ENCODE results near the gene AMHR2.
"Not testable (repeated sequence)": the region's sequence is repeated elsewhere in the genome, so short reads cannot be mapped to it uniquely, and the experiment has no call there.

AMHR2 gene

DNA sequence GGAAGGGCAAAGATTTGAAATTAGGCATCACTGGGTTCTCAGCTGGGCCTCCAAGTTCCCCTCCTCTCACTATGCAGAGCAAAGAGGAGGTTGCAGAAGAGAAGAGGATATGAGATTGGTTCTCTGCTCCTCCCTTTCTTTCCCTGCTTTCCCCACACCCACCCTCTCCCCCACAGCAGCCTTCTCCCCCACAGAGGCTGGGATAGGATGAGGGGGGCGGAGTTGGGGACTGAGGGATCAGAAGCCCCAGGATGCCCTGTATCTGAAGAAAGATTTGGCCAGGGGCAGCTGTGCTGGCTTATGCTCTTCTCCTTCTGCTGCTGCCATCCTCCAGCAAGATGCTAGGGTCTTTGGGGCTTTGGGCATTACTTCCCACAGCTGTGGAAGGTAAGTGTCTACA is at the start of gene AMHR2:
Gene AMHR2, plus strand, starts transcription at position 259 of the 400 bp plus-strand sequence. Its CDS starts 80 bp downstream, at position 339.
- peak; percentile 61 for DNase-seq (ENCODE audit: low spot score)

DNA sequence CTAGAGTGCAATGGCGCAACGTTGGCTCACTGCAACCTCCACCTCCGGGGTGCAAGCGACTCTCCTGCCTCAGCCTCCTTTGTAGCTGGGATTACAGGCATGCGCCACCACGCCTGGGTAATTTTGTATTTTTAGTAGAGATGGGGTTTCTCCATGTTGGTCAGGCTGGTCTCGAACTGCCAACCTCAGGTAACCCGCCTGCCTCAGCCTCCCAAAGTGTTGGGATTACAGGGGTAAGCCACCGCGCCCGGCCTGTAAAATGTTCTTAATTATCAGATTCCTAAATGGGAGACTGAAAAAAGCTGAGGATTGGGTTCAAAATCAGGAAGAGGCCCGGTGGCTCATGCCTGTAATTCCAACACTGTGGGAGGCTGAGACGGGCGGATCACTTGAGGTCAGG is 49.4 kb upstream of the AMHR2 start:
- DNase-seq (ENCODE audit: low spot score) = not testable (repeated sequence)

DNA sequence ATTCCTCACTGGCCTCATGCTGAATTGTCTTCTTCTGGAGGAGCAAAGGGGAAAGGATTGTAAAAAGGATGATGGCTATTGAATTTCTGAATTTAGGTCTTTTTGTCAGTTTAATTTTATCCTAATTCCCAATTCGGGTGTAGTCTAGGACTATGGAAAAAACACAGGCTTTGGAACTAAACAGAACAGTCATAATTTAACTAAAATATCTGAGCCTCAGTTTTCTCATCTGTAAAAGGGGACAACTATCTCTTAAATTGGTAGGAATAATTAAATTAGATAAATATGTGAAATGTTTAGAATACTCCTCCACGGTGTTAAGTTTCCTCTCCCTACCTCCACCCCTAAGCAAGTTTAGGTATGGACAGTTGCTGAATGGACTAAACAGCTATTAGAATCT is 46.9 kb upstream of the AMHR2 start:
- no peak for DNase-seq (ENCODE audit: low spot score)

DNA sequence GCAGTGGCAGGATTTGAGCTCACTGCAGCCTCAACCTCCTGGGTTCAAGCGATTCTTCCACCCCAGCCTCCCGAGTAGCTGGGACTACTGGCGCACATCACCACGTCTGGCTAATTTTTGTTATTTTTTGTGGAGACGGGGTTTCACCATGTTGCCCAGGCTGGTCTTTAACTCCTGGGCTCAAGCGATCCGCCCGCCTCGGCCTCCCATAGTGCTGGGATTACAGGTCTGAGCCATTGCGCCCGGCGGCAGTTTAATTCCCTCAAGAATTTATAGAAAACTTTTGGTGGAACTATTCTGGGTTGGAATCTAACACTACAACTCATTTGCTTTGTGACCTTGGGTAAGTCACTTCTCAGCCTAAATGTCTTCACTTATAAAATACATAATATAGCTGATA is 45.4 kb upstream of the AMHR2 start:
- DNase-seq (ENCODE audit: low spot score) = no peak

DNA sequence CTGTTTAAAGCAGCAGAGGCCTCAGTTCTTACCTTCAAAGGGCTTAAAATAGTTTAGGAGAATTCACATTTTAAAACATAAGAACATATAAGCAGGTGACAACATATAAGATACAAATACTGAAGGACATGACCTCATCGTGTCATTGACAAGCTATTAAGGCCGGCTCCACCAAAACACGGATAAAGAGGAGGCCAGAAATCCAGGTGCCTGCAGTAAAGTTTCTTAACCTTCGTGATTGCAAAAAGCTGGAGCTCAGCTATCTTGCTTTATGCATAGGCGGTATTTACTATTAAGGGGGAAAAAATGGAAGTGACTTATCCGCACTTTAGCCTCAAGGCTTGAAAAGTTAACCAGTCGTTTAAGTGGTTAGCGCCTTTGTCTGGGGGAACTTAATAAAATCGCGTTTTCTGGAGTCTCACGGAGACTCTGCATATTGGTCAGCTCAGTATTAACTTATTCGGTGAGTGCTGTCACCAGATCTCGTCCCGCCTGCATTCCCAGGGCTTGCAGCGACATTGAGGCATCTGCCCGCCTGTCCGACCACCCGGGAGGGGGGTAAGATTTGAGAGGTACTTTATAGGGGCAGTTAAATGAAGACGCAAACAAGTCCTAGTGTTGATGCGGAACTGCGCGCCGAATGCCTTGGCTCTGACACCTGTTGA is 44.8 kb upstream of the AMHR2 start:
- DNase-seq (ENCODE audit: low spot score) = no peak

DNA sequence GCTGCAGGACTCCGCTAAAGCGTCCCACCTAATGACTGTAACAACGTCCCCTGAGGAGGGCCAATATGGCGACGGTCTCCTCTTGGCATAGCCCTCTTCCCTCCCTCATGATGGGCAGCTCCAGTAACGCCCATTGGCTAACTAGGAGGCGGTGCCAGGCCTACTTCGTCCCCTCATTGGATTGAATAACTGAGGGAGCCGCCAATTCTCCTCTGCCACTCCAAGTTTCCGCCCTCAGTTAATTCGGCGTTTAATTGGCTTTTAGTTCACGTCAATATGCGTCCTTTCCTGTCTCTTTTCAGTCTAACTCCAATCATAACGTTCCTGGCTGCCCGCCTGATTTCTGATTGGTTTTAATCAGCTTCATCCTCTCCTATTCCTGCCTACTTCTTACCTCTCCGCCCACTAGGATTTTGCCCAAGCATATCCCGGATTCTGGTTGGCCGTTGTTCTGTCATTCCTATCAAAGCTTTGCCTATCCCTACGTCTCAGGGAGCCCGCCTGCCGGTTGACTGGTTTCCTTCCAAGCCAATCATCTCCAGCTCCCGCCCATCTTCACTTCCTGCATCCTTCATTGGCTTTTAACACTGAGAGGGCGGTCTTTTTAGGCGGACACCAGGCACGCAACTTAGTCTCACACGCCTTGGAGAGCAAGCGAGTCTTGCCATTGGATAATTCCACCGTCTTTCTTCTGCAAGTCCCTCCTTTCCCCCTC is 44.1 kb upstream of the AMHR2 start:
- peak; percentile 100 for DNase-seq (ENCODE audit: low spot score)

DNA sequence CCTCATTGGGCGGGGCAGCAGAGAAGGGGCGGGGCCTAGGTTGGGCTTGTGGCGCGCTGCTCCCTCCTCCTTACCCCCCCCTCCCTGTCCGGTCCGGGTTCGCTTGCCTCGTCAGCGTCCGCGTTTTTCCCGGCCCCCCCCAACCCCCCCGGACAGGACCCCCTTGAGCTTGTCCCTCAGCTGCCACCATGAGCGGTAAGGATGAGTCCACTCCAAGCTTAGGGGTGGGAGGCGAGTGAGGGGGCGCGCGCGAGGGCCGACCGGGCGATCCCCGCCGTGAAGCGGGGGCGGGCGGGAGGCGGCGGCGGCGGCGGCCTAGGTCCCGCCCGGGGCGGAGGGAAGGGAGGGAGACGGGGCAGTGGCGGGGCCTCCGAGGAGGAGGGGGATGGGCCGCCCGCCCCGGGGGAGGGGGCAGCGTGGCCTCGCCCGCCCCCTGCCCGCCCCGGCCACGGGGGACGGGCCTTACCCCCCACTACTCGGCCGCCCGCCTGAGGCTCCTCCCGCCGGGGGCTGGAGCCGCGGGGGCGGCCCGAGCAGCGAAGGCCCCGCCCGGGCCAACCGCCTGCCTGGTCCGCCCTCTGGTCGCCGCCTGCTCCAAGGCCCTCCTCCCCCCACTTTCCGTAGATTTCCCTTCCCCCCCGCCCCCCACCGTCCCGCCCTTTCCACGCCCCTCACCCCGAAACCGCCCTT is 43.4 kb upstream of the AMHR2 start, which contains the start of gene SP1:
Gene SP1, plus strand, starts transcription at position 73 of the 690 bp plus-strand sequence. Its CDS starts 116 bp downstream, at position 189.
- peak; percentile 94 for DNase-seq (ENCODE audit: low spot score)

DNA sequence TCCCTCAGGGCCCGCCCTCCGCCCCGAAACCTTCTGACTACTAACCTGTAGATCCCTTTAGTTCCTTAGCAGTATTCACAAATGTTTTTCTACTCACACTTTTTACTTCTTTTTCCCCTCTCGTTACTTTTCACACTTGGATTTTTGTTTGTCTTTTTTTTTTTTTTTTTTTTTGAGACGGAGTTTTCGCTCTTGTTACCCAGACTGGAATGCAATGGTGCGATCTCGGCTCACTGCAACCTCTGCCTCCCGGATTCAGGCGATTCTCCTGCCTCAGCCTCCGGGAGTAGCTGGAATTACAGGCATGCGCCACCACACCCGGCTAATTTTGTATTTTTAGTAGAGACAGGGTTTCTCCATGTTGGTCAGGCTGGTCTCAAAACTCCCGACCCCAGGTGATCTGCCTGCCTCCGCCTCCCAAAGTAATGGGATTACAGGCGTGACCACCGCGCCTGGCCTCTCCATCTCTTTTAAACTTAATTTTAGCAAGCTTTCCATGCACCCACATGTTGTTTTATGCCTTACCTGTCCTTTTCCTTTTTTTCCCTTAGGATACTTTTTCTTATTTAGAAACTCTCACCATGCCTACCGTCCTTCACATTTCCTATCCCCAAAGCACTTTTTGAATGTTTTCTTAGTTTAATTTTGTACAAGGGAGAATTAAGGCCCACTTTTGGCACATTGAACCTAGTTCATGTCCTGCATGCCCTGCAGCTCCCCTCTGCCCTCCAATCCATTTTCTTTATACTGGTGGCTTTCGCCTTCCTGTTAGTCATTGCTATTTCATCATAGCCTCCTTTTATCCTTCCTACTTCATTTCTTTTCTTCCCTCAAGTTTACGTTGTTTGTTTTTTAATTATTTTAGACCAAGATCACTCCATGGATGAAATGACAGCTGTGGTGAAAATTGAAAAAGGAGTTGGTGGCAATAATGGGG is 42.6 kb upstream of the AMHR2 start:
- peak; percentile 68 for DNase-seq (ENCODE audit: low spot score)

DNA sequence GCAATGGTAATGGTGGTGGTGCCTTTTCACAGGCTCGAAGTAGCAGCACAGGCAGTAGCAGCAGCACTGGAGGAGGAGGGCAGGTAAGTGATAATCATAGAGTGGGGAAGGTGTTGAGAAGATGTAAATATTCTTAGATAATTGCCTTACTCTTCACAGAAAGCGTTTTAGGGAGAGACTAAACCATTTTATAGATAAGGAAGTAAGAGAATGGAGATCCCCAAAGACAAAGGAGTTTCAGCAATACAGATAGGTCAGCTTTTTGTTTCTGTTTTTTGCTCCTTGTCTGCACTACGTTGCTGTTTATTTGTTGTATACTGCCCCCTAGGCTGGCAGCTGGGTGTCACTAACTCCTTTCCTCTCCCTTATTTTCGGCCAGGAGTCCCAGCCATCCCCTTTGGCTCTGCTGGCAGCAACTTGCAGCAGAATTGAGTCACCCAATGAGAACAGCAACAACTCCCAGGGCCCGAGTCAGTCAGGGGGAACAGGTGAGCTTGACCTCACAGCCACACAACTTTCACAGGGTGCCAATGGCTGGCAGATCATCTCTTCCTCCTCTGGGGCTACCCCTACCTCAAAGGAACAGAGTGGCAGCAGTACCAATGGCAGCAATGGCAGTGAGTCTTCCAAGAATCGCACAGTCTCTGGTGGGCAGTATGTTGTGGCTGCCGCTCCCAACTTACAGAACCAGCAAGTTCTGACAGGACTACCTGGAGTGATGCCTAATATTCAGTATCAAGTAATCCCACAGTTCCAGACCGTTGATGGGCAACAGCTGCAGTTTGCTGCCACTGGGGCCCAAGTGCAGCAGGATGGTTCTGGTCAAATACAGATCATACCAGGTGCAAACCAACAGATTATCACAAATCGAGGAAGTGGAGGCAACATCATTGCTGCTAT is 41.7 kb upstream of the AMHR2 start:
- DNase-seq (ENCODE audit: low spot score) = peak; percentile 73

DNA sequence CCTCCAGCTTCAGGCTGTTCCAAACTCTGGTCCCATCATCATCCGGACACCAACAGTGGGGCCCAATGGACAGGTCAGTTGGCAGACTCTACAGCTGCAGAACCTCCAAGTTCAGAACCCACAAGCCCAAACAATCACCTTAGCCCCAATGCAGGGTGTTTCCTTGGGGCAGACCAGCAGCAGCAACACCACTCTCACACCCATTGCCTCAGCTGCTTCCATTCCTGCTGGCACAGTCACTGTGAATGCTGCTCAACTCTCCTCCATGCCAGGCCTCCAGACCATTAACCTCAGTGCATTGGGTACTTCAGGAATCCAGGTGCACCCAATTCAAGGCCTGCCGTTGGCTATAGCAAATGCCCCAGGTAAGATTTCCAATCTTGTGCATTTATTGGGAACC is 40.4 kb upstream of the AMHR2 start:
- no peak for DNase-seq (ENCODE audit: low spot score)

DNA sequence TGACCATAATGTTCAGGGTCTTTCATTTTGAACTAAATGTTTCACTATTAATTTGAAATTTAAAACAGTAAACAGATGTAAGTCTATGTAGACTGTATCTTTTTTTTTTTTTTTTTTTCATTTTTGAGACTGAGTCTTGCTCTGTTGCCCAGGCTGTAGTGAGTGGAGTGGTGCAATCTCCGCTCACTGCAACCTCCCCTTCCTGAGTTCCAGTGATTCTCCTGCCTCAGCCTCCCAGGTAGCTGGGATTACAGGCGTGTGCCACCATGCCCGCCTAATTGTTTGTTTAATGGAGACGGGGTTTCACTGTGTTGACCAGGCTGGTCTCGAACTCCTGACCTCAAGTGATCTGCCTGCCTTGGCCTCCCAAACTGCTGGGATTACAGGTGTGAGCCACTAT is 37.3 kb upstream of the AMHR2 start:
- DNase-seq (ENCODE audit: low spot score) = not testable (repeated sequence)

DNA sequence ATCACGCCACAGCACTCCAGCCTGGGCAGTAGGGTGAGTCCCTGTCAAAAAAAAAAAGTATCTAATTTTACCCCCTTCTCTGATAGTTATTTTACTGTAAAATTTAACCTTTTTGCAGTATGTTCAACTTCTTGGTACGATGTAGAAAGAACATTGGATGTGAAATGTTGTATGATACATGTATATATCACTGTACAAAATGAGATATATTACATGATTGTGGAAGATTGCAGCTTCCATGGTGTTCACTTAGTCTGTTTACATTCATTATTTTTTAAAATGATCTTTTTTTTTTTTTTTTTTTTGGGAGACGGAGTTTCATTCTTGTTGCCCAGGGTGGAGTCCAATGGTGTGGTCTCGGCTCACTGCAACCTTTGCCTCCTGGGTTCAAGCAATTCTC is 34.7 kb upstream of the AMHR2 start:
- DNase-seq (ENCODE audit: low spot score) = no peak

DNA sequence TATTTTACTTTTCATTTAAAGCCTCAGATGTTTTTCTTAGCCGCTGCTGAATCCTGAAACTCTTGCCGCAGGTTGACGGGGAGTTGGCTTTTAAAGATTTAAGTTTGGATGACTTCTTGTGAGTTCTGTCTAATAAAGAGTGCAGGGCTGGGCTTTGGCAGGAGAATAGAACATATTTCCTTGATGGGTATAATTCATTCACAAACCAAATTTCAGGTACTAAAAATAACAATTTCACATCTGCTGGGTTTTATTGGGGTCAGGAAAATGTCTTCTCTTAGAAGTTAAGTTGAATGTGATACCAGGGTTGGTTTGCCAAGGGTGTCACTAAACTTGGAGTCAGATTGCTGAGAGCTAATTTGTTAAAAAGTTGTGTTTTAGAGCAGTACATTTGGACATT is 34.0 kb upstream of the AMHR2 start:
- DNase-seq (ENCODE audit: low spot score) = no peak

DNA sequence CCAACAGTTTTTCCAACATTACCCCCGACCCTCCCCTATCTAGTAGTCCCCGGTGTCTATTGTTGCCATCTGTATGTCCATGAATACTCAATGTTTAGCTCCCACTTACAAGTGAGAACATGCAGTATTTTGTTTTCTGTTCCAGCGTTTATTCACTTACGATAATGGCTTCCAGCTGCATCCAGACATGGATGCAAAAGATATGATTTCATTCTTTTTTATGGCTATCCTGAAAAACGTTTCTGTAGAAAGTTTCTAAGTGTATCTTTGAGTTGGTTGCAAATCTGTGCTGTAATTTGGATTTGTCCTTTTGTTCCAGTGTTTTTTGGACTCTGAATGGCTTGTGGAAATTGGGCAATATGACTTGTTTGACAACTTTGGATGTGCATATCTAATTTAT is 31.9 kb upstream of the AMHR2 start:
- DNase-seq (ENCODE audit: low spot score) = no peak

DNA sequence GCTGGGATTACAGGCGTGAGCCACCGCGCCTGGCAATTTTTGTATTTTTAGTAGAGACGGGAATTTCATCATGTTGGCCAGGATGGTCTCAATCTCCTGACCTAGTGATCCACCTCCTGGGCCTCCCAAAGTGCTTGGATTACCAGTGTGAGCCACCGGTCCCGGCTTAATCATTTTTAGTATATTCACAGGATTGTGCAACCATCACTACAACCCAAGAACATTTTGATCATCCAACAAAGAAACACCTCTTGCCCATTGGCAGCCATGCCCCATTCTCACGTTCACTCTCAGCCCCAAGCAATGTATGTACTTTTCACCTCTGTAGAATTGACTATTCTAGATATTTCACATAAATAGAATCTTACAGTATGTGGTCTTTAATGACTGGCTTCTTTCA is 23.8 kb upstream of the AMHR2 start:
- DNase-seq (ENCODE audit: low spot score) = no peak

DNA sequence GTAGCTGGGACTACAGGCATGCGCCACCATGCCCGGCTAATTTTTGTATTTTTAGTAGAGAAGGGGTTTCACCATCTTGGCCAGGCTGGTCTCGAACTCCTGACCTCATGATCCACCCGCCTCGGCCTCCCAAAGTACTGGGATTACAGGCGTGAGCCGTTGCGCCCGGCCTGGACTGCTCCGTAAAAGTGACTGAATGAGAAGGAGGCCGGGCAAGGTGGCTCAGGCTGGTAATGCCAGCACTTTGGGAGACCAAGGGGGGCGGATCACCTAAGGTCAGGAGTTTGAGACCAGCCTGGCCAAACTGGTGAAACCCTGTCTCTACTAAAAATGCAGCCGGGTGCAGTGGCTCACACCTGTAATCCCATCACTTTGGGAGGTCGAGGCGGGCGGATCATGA is 21.3 kb upstream of the AMHR2 start:
- DNase-seq (ENCODE audit: low spot score) = not testable (repeated sequence)

DNA sequence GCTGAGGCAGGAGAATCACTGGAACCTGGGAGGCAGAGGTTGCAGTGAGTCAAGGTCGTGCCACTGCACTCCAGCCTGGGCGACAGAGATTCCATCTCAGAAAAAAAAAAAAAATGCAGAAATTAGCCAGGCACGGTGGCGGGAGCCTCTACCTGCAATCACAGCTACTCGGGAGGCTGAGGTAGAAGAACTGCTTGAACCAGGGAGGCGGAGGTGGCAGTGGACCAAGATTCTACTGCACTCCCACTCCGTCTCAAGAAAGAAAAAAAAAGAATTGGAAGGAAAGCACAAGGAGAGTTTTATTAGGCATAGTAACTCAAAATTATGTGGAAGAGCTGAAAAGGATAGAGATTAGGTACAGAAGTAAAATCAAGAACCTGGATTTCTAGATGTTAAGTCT is 20.8 kb upstream of the AMHR2 start:
- DNase-seq (ENCODE audit: low spot score) = no peak

DNA sequence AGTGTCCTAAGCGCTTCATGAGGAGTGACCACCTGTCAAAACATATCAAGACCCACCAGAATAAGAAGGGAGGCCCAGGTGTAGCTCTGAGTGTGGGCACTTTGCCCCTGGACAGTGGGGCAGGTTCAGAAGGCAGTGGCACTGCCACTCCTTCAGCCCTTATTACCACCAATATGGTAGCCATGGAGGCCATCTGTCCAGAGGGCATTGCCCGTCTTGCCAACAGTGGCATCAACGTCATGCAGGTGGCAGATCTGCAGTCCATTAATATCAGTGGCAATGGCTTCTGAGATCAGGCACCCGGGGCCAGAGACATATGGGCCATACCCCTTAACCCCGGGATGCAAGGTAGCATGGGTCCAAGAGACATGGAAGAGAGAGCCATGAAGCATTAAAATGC is 12.7 kb upstream of the AMHR2 start:
- no peak for DNase-seq (ENCODE audit: low spot score)

DNA sequence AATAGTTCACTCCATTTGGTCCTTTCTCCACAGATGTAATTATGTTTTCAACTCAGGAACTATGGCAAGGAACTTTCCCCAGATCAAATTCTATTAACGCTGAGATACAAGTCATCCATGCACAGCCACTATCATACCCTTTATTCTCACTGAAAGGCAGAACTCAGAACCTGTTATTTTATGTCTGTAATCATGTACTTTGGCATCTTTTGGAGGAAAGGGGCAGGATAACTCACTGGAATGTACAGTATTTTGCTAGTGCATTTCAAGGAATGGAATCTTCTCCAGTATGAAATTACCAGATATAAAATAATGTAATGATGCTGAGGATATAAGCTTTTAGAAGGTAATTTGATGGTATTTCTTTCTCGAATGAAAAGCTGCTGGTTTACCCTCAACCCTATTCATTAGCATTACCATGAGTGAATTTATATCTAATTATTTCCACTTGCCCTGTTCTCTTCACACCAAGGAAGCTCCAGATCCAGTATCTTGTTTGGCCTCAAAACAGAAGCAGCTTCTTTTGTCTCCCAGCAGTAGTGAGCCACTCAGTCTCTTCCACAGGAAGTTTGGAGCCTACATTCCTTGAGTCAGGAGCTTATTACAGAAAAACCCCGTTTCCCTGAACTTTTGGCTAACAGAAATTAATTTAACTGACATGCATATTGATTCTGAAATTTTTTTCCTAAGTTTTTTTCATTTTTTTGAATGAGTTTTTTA is 10.0 kb upstream of the AMHR2 start:
- no peak for DNase-seq (ENCODE audit: low spot score)

DNA sequence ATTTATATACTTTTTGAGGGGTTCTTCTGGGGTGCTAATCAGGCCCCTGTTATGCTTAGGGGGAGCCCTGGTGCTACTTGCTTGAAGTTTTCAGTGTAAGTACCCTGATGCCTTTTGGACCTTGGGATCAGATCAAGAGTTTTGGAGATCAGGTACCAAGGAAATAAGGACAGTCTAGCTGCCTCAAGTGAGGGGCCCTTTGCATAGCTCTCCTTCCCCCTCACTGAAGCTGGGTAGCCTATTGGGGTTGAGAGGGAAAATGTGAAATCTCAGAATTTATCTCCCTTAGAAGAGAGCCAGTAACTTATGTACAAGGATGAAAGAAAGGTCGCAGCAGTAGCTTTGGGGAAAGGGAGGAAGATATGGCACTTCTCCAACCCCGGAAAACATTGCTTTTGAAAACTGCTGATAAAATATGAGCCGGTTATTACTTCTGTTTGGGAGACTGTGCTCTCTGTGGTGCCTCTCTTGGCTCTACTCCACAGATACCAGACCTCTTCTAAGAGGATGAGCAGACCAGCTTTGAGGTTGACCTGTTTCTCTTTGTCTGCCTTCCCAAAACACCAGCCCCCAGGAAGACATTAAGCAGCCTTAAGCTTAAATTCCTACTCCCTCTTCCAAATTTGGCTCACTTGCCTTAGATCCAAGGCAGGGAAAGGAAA is 8.8 kb upstream of the AMHR2 start:
- DNase-seq (ENCODE audit: low spot score) = no peak
